NCI-H748 (cell line): ENCODE measurements around the gene GPR82.
"Not testable (repeated sequence)": the region's sequence is repeated elsewhere in the genome, so short reads cannot be mapped to it uniquely, and the experiment has no call there.

Experiments used
- DNase-seq: peaks from one replicate; lab custom pipeline; 2025; ENCODE audit not compliant: unreplicated experiment; lab: John Stamatoyannopoulos, UW

GPR82 gene

GRCh38 chrX:41718481-41719235 is 5.3 kb upstream of the GPR82 start:
- no peak for DNase-seq

- DNase-seq: not testable (repeated sequence)
Observed at GRCh38 chrX:41719610-41720009, 4.4 kb upstream of the GPR82 start.

GRCh38 chrX:41720125-41720779 is 3.7 kb upstream of the GPR82 start:
- no peak for DNase-seq

GRCh38 chrX:41721590-41721989 is 2.4 kb upstream of the GPR82 start:
- DNase-seq: no peak

- no peak for DNase-seq
Observed at GRCh38 chrX:41722214-41722613, 1.8 kb upstream of the GPR82 start.

GRCh38 chrX:41722816-41723618 is 964 bp upstream of the GPR82 start:
- DNase-seq: no peak

- DNase-seq: no peak
Observed at GRCh38 chrX:41728125-41728524, 4.1 kb downstream of the GPR82 start.

- no peak for DNase-seq
Observed at GRCh38 chrX:41730081-41730480, 6.1 kb downstream of the GPR82 start.

GRCh38 chrX:41732260-41732659 is 8.3 kb downstream of the GPR82 start:
- DNase-seq: no peak

- DNase-seq: no peak
Observed at GRCh38 chrX:41733939-41734338, 10.0 kb downstream of the GPR82 start.

GRCh38 chrX:41734530-41734929 is 10.5 kb downstream of the GPR82 start:
- DNase-seq: peak; percentile 20

- no peak for DNase-seq
Observed at GRCh38 chrX:41737065-41737464, 13.1 kb downstream of the GPR82 start.

- no peak for DNase-seq
Observed at GRCh38 chrX:41739871-41740270, 15.9 kb downstream of the GPR82 start.

- DNase-seq: no peak
Observed at GRCh38 chrX:41750716-41751115, 26.7 kb downstream of the GPR82 start.

- DNase-seq: no peak
Observed at GRCh38 chrX:41758401-41758800, 34.4 kb downstream of the GPR82 start.

- DNase-seq: peak; percentile 18
Observed at GRCh38 chrX:41759817-41760216, 35.8 kb downstream of the GPR82 start.

- no peak for DNase-seq
Observed at GRCh38 chrX:41761169-41761568, 37.2 kb downstream of the GPR82 start.

- DNase-seq: no peak
Observed at GRCh38 chrX:41761702-41762101, 37.7 kb downstream of the GPR82 start.

- DNase-seq: peak; percentile 57
Observed at GRCh38 chrX:41779030-41779564, 55.1 kb downstream of the GPR82 start.
